ENCODE measurements around the gene MINK1. TPM values are rescaled to one million over a fixed set of nuclear protein-coding genes. Genes with fewer than 3 reads are reported as not detected.

MINK1 gene
- total RNA-seq, 1 donor from 2014 or later: 45.6 TPM

DNA sequence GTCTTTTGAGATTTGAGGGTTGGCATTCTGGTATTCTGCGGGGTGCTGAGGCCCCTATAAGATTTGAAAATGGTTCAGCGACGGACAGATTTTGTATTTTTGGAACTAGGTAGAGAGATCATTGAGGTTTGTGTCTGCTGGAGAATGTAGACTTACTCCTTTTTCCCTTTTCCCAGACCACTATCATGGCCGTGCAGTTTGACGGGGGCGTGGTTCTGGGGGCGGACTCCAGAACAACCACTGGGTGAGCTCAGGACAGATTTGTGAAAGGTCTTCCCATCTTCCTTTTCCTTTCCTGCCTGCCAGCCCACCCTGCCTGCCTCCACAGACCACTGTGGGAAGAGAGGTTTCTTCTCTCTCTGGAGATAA, 36.6 kb upstream of the MINK1 start:
- no peak for DNase-seq (ENCODE audit: low spot score in 2 of 2)
- H3K27me3 ChIP-seq: no peaks in the 10 kb centered on the region
- TF ChIP-seq, protein P1, sequence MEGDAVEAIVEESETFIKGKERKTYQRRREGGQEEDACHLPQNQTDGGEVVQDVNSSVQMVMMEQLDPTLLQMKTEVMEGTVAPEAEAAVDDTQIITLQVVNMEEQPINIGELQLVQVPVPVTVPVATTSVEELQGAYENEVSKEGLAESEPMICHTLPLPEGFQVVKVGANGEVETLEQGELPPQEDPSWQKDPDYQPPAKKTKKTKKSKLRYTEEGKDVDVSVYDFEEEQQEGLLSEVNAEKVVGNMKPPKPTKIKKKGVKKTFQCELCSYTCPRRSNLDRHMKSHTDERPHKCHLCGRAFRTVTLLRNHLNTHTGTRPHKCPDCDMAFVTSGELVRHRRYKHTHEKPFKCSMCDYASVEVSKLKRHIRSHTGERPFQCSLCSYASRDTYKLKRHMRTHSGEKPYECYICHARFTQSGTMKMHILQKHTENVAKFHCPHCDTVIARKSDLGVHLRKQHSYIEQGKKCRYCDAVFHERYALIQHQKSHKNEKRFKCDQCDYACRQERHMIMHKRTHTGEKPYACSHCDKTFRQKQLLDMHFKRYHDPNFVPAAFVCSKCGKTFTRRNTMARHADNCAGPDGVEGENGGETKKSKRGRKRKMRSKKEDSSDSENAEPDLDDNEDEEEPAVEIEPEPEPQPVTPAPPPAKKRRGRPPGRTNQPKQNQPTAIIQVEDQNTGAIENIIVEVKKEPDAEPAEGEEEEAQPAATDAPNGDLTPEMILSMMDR (IDR thresholded peaks at IDR 0.05): no peak
- H3K4me3 ChIP-seq: peak overlapping the region; percentile 69 to 86
- intact Hi-C loops (cut with DNase I): loop anchor here (2.0 kb wide), 1 partner anchor 66 kb away; the partner anchor contains the start of gene MED11
- H3K9me3 ChIP-seq: no peaks in the 10 kb centered on the region
- H3K36me3 ChIP-seq: peaks cover 13 to 22% of the 10 kb centered on the region in 2 donors
- H3K4me1 ChIP-seq: peaks cover 0 to 9% of the 10 kb centered on the region in 2 donors
- peak overlapping the region; percentile 67 to 83 for H3K27ac ChIP-seq

DNA sequence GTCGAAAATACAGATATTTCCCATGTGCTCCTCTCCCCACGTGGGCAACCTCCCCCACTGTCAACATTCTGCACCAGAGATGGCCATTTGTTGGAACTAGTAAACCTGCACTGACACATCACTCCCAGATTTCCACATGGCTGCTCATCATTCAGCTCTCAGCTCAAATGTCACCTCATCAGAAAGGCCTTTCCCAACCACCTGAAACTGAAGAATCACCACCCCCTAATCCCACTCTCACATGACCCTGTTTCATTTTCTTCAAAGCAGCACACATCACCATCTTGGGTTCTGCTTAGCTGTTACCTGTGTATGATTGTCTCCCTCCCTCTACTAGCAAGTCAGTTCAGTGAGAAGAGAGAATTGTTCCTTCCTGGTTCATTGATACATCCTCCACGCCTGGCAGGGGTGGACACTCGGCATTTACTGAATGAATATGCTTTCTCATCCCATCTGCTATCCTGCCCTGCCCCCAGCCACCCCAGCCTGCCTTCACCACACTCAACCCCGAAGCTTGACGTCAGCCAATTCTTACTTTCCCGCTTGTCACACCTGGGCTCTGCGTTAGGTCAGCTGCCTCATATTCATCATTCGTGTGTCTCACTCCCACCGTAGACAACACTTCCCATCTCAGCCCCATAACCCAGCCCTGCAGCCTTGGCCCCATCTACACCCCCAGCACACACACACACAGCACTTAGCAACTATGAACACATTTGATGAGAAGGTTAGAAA, 32.5 kb upstream of the MINK1 start:
- Histone ChIP-seq H3K27me3 (no peaks in the 10 kb centered on the region), H3K27ac (no peak overlapping the region), H3K4me1 (peaks cover 0 to 7% of the 10 kb centered on the region in 2 donors), H3K9me3 (no peaks in the 10 kb centered on the region), H3K36me3 (peaks cover 13 to 22% of the 10 kb centered on the region in 2 donors), H3K4me3 (no peak overlapping the region)
- intact Hi-C loops (cut with DNase I): no loop called here
- TF ChIP-seq, protein P1 (IDR thresholded peaks at IDR 0.05): no peak
- DNase-seq (ENCODE audit: low spot score in 2 of 2): no peak

DNA sequence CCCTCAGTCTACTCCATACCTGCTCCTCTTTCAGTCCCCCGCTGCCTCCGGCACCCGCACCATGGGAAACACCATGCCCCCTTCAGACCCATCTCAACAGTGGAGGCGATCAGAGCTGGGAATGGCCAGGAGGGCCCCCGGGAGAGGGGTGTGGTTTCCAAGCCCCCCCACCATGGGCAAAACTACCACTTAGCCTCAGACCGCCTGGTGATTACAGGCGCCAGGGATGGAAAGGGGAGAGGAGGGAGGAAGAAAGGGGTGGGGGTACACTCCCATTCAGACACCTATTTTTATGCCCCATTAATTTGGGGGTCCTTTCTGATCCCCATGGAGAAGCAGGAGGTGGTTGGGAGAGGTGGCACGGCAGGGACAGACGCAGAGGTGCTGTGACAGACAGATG, 30.9 kb upstream of the MINK1 start, which contains the start of gene C17orf114:
Gene C17orf114 (minus strand): TSS at position 101 of the 400 bp plus-strand sequence.
- intact Hi-C loops (cut with DNase I): no loop called here
- Histone ChIP-seq H3K9me3 (no peaks in the 10 kb centered on the region), H3K36me3 (peaks cover 13 to 21% of the 10 kb centered on the region in 2 donors), H3K4me3 (no peak within 1 kb of the TSS), H3K4me1 (peaks cover 0 to 5% of the 10 kb centered on the region in 2 donors), H3K27ac (no peak within 1 kb of the TSS), H3K27me3 (no peaks in the 10 kb centered on the region)
- TF ChIP-seq, protein P1 (IDR thresholded peaks at IDR 0.05): no peak
- DNase-seq (ENCODE audit: low spot score in 2 of 2): no peak

DNA sequence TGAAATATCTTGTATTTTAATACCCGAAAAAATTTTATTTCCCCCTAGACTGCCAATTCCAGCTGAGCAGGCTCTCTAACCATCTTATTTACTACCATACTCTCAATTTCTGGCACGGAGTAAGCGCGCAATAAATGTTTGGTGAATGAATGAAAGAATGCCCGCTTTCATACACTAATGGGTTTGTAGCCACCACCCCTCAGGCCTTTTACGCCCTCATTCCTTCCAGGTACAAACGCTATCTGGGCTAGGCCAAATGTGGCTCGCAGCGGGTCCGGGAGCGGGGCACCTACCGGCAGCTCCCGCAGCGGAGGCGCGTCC, 26.7 kb upstream of the MINK1 start:
- Histone ChIP-seq H3K9me3 (no peaks in the 10 kb centered on the region), H3K27ac (peak overlapping the region in 1 of 2 donors; percentile 70), H3K4me1 (peaks cover 14 to 15% of the 10 kb centered on the region in 2 donors), H3K36me3 (peaks cover 3 to 5% of the 10 kb centered on the region in 2 donors), H3K4me3 (peak overlapping the region; percentile 71 to 91), H3K27me3 (no peaks in the 10 kb centered on the region)
- TF ChIP-seq, protein P1 (IDR thresholded peaks at IDR 0.05): no peak
- intact Hi-C loops (cut with DNase I): no loop called here
- no peak for DNase-seq (ENCODE audit: low spot score in 2 of 2)

DNA sequence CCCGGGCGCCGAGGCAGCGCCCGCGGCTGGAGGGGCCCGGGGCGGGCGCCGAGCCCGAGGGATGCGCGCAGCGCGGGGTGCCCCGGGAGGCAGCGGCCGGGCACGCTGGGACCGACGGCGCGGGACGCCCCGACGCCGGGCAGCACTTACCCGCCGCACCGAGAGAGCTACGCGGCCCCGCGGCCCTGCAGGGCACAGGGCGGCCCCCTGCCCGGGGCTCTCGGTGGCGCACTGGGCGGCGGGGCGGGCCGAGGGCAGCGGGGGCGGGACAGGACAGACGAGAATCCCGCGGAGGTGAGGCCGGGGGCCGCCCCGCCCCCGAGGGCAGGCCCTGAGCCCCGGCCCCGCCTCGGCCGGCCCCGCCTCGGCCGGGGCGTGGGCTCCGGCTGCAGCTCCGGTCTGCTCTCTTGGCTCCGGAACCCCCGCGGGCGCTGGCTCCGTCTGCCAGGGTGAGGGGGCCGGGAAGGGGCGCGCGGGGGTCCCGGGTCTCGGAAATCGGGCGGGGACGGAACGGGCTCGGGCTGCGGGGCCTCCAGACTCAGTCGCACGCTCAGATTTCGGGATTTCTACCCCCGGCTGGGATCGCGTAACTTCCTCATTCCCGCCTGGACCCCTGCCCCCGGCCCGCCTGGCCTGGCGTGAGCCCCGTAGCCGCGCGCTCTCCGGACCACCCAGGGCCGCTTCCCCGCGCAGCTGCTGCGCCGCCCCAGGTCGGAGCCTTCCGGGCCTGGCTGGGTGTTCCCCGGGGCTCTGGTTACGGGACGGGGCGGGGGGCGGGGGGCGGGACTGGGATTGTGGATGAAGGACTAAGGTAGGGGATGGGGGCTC, 26.1 kb upstream of the MINK1 start, which contains the start of gene PLD2:
Gene PLD2 (plus strand): TSS at position 376 of the 828 bp plus-strand sequence. CDS start 621 bp downstream, outside the sequence.
- peaks cover 3 to 5% of the 10 kb centered on the region in 2 donors for H3K36me3 ChIP-seq
- peaks cover 14 to 15% of the 10 kb centered on the region in 2 donors for H3K4me1 ChIP-seq
- H3K27ac ChIP-seq: peak within 1 kb of the TSS; percentile 70 to 71
- TF ChIP-seq, protein P1 (IDR thresholded peaks at IDR 0.05): no peak
- intact Hi-C loops (cut with DNase I): loop anchor here (1.0 kb wide), 1 partner anchor 17 kb away; no protein-coding TSS in a partner anchor
- H3K27me3 ChIP-seq: no peaks in the 10 kb centered on the region
- H3K4me3 ChIP-seq: peak within 1 kb of the TSS; percentile 71 to 91
- H3K9me3 ChIP-seq: no peaks in the 10 kb centered on the region
- DNase-seq (ENCODE audit: low spot score in 2 of 2): peak; percentile 53 to 90
